GM12878 (cell line): Measurements from ENCODE around the gene UBE2Q2. TPM values are rescaled to one million over a fixed set of nuclear protein-coding genes. Genes with fewer than 3 reads are reported as not detected.

ENCODE experiments used
- ATAC-seq: fragments of 200-7000 bp; cut with Tn5 transposase; 3 replicates; pipeline ENCODE4 v1.9.1; 2020; ENCODE audit warnings: mild to moderate bottlenecking, moderate library complexity
- BruUV-seq: library from RNA; stranded (reverse); fragments of 400-500 nt; replicated peaks from 2 replicates; lab custom pipeline; 2021; lab: Mats Ljungman, UMichigan
- CTCF ChIA-PET: fragments of 300-600 bp; sonication (Branson Sonifier 250); formaldehyde crosslinking; extraction: SDS; loops from one replicate; lab custom pipeline; 2021; ENCODE audit warnings: inconsistent platforms; lab: Yijun Ruan, JAX
- POLR2A ChIA-PET: fragments of 350-600 bp; formaldehyde crosslinking; extraction: SDS; loops from one replicate; lab custom pipeline; 2021; ENCODE audit warnings: inconsistent platforms; lab: Charles Lee
- RAD21 ChIA-PET: fragments of 300-600 bp; sonication (Branson Sonifier 250); formaldehyde crosslinking; loops from one replicate; lab custom pipeline; 2023; ENCODE audit warnings: antibody characterized with exemption; ENCODE audit not compliant: unreplicated experiment; lab: Charles Lee
- SMC1A ChIA-PET: fragments of 300-600 bp; sonication (Branson Sonifier 250); formaldehyde crosslinking; loops from one replicate; lab custom pipeline; 2023; ENCODE audit not compliant: unreplicated experiment, uncharacterized antibody; lab: Charles Lee
- DNase-seq: peaks from one replicate; pipeline ENCODE4 v3.0.0-alpha.2; 2011; ENCODE audit warnings: low read depth, low spot score
- FAIRE-seq: peaks from 3 replicates; lab custom pipeline; 2011; peaks lifted over from hg19 to GRCh38; lab: Jason Lieb, UNC
- H2AFZ ChIP-seq: 2 replicates; pipeline ENCODE4 v1.6.0; 2011; ENCODE audit warnings: low read depth, low read length, control low read depth; ENCODE audit not compliant: control insufficient read depth
- H3K27ac ChIP-seq: 2 replicates; pipeline ENCODE4 v1.5.1; 2011; ENCODE audit warnings: control low read depth; ENCODE audit not compliant: control insufficient read depth, insufficient read depth
- H3K27me3 ChIP-seq, 2 experiments: replicated peaks in 1 of 2; 2 replicates each; pipeline versions ENCODE4 v1.6.0 to v1.6.1; 2011; ENCODE audit warnings: low read length in 1 of 2; ENCODE audit not compliant: control insufficient read depth in 2 of 2, insufficient read depth in 2 of 2
- H3K36me3 ChIP-seq, 2 experiments: 2 replicates each; pipeline ENCODE4 v1.5.1; 2011; ENCODE audit warnings: low read length in 1 of 2; ENCODE audit not compliant: control insufficient read depth in 2 of 2, insufficient read depth in 2 of 2
- H3K4me1 ChIP-seq: 2 replicates; pipeline ENCODE4 v1.6.1; 2011; ENCODE audit warnings: mild to moderate bottlenecking, low read length, moderate library complexity, mixed read lengths; ENCODE audit not compliant: control insufficient read depth, insufficient read depth
- H3K4me2 ChIP-seq: 2 replicates; pipeline ENCODE4 v1.6.0; 2011; ENCODE audit warnings: control low read depth; ENCODE audit not compliant: control insufficient read depth, insufficient read depth
- H3K4me3 ChIP-seq: fragments of 200-600 bp; sonication (generic); 2 replicates; pipeline ENCODE4 v1.5.1; 2016
- H3K79me2 ChIP-seq: 2 replicates; pipeline ENCODE4 v1.6.0; 2011; ENCODE audit warnings: low read length; ENCODE audit not compliant: control insufficient read depth, insufficient read depth
- H3K9ac ChIP-seq: 2 replicates; pipeline ENCODE4 v1.8.0; 2011; ENCODE audit warnings: low read length, control low read depth, mixed read lengths; ENCODE audit not compliant: control insufficient read depth, insufficient read depth
- H3K9me3 ChIP-seq: replicated peaks from 3 replicates; pipeline ENCODE4 v1.5.1; 2011; ENCODE audit warnings: mild to moderate bottlenecking, low read length; ENCODE audit not compliant: control insufficient read depth, insufficient read depth
- H4K20me1 ChIP-seq: 2 replicates; pipeline ENCODE4 v1.6.0; 2011; ENCODE audit not compliant: control insufficient read depth, insufficient read depth
- JUNB ChIP-seq: IDR thresholded peaks from 2 replicates; pipeline ENCODE4 v1.6.1; 2016; ENCODE audit warnings: antibody characterized with exemption, mild to moderate bottlenecking
- MEF2A ChIP-seq: IDR thresholded peaks from 2 replicates; pipeline ENCODE4 v1.6.1; 2011; ENCODE audit warnings: low read depth, mild to moderate bottlenecking, low read length, moderate library complexity; ENCODE audit not compliant: insufficient read depth
- MXI1 ChIP-seq: fragments of 150-350 bp; IDR thresholded peaks from 2 replicates; pipeline ENCODE4 v1.6.1; 2011; ENCODE audit warnings: low read depth, mild to moderate bottlenecking, inconsistent platforms, low read length, improper control_type of control experiment
- NBN ChIP-seq: fragments of 450-650 bp; IDR thresholded peaks from 2 replicates; pipeline ENCODE4 v1.6.1; 2016
- PAX8 ChIP-seq: fragments of 450-650 bp; IDR thresholded peaks from 2 replicates; pipeline ENCODE4 v1.6.1; 2017; ENCODE audit warnings: mild to moderate bottlenecking, moderate library complexity
- RCOR1 ChIP-seq: conservative IDR thresholded peaks from 2 replicates; pipeline ENCODE4 v1.6.1; 2012; ENCODE audit warnings: low read depth, low read length, improper control_type of control experiment
- RUNX3 ChIP-seq: IDR thresholded peaks from 2 replicates; pipeline ENCODE4 v1.6.1; 2012; ENCODE audit warnings: low read length, inconsistent platforms
- SPI1 ChIP-seq: IDR thresholded peaks from 2 replicates; pipeline ENCODE4 v1.6.1; 2011; ENCODE audit warnings: low read depth, mild to moderate bottlenecking, low read length, moderate library complexity, borderline replicate concordance; ENCODE audit not compliant: insufficient read depth
- TAF1 ChIP-seq: IDR thresholded peaks from 2 replicates; pipeline ENCODE4 v1.6.1; 2011; ENCODE audit warnings: mild to moderate bottlenecking, low read depth, low read length, borderline replicate concordance
- TCF7 ChIP-seq: IDR thresholded peaks from 2 replicates; pipeline ENCODE4 v1.6.1; 2014; ENCODE audit warnings: antibody characterized with exemption, borderline replicate concordance
- YY1 ChIP-seq: IDR thresholded peaks from 2 replicates; pipeline ENCODE4 v1.6.1; 2011; ENCODE audit warnings: low read depth, mild to moderate bottlenecking, low read length
- ZBTB40 ChIP-seq: fragments of 450-650 bp; IDR thresholded peaks from 2 replicates; pipeline ENCODE4 v1.6.1; 2016; ENCODE audit warnings: mild to moderate bottlenecking, moderate library complexity, borderline replicate concordance
- WGBS: methylation state at CpG from one replicate; pipeline ENCODE4 v1.1.6; 2016; ENCODE audit warnings: low lambda C conversion rate; ENCODE audit not compliant: insufficient replicate concordance, insufficient coverage; ENCODE audit errors: missing lambda C conversion rate; 5-methylcytosine and 5-hydroxymethylcytosine counted together
- in situ Hi-C: fragments of 300-500 bp; cut with MboI; formaldehyde crosslinking; loops from 9 replicates; pipeline ENCODE4 v1.14.3; 2018; ENCODE audit warnings: mixed read lengths
- intact Hi-C: fragments of 100-400 bp; cut with micrococcal nuclease; formaldehyde crosslinking; loops from one replicate; pipeline ENCODE4 v1.14.2; 2022; ENCODE audit not compliant: unreplicated experiment
- polyA plus RNA-seq, 11 experiments: library from polyadenylated mRNA; depleted of rRNA in 4 of 11; unstranded in 6 of 11; stranded (reverse) in 5 of 11; fragments of >200 nt; fragmentation: Nextera tagmentation in 4 of 11; fragmentation: Illumina TruSeq in 1 of 11; extraction: Ambion mirVana in 4 of 11; extraction: Trizol in 1 of 11; gene quantifications; 1 replicate in 1 of 11; 2 replicates in 10 of 11; pipeline versions ENCODE4 v1.2.1 to v1.2.3, GENCODE V29; 2011 to 2016; ENCODE audit warnings: inconsistent platforms in 2 of 11, missing spikeins in 2 of 11, low read depth in 1 of 11
- total RNA-seq, 4 experiments: library from RNA; depleted of rRNA in 3 of 4; stranded (reverse); fragments of >200 nt in 3 of 4; fragmentation: Illumina TruSeq in 1 of 4; extraction: Trizol in 1 of 4; gene quantifications; 2 replicates each; pipeline versions ENCODE4 v1.2.1 to v1.2.3, GENCODE V29; 2013 to 2021

UBE2Q2 gene
- total and polyA plus RNA-seq, 10 of the 15 experiments (the other 5 are each of a cell fraction or from before 2014, with no cell fraction given) = 11.1 to 31.9 (median 21.6) TPM

- Histone ChIP-seq H3K79me2 (no peaks in the 10 kb centered on the region), H3K36me3 (no peaks in the 10 kb centered on the region; a peak in 2 of 4 replicates), H3K4me2 (no peak overlapping the region), H3K9ac (no peak overlapping the region), H3K4me1 (no peaks in the 10 kb centered on the region), H3K9me3 (no peaks in the 10 kb centered on the region), H3K4me3 (no peak overlapping the region), H3K27ac (no peak overlapping the region), H4K20me1 (no peaks in the 10 kb centered on the region), H2AFZ (no peak overlapping the region), H3K27me3 (no peaks in the 10 kb centered on the region)
- 48% methylated on average over 1 of the region's 1 CpG for WGBS
- DNase-seq (no peak), FAIRE-seq (no peak), ATAC-seq (no peak)
- in situ Hi-C loops (no loop called here), intact Hi-C loops (no loop called here)
- ChIA-PET CTCF (interaction anchor here (0.6 to 1.7 kb wide), 4 partner anchors 14 to 256 kb away, joined by 3 to 5 read pairs (median 3); no protein-coding TSS in a partner anchor), RAD21 (no interaction called here), POLR2A (interaction anchor here (0.6 to 0.7 kb wide), 2 partner anchors 14 to 38 kb away, joined by 3 read pairs; no protein-coding TSS in a partner anchor), SMC1A (interaction anchor here (1.1 kb wide), 1 partner anchor 41 kb away, joined by 4 read pairs; no protein-coding TSS in a partner anchor)
- BruUV-seq = no TSS peak
- no peak for TF ChIP-seq PAX8
- peak; percentile 74; the same call in 1 of the 2 replicates for TF ChIP-seq RUNX3
- peak; percentile 85 for TF ChIP-seq TCF7
- TF ChIP-seq TAF1 = no peak
- TF ChIP-seq MEF2A = peak; percentile 54; the same call in 1 of the 2 replicates
- TF ChIP-seq YY1 = no peak
- no peak for TF ChIP-seq MXI1
- no peak for TF ChIP-seq SPI1
- no peak for TF ChIP-seq ZBTB40
- no peak for TF ChIP-seq RCOR1
- peak; percentile 58 for TF ChIP-seq JUNB
- TF ChIP-seq NBN = no peak
These were observed 40.8 kb downstream of the UBE2Q2 start for GRCh38 chr15:75884041-75884440.
